Sigmoid colon (tissue), 7 donors: ENCODE data around the gene NR1H2. TPM values are rescaled to one million over a fixed set of nuclear protein-coding genes. Genes with fewer than 3 reads are reported as not detected.

Experiments used
- DNase-seq: peaks from one replicate; pipeline ENCODE4 v3.0.0-alpha.2; 2019
- H3K27ac ChIP-seq, 4 donors: fragments of 200-600 bp; sonication (generic); one replicate each; pipeline ENCODE4 v1.5.1; 2016 to 2019; ENCODE audit warnings: mild to moderate bottlenecking in 1 of 4
- H3K27me3 ChIP-seq, 3 donors: fragments of 200-600 bp; sonication (generic); one replicate each; pipeline ENCODE4 v1.5.1; 2019; ENCODE audit warnings: mild to moderate bottlenecking in 1 of 3
- H3K36me3 ChIP-seq, 4 donors: fragments of 200-600 bp; sonication (generic); one replicate each; pipeline ENCODE4 v1.5.1; 2016 to 2019
- H3K4me1 ChIP-seq, 4 donors: fragments of 200-600 bp; sonication (generic); one replicate each; pipeline ENCODE4 v1.5.1; 2017 to 2019
- H3K4me3 ChIP-seq, 4 donors: fragments of 200-600 bp; sonication (generic); one replicate each; pipeline ENCODE4 v1.5.1; 2017 to 2019; ENCODE audit warnings: mild to moderate bottlenecking in 2 of 4, moderate library complexity in 1 of 4
- H3K9me3 ChIP-seq, 4 donors: fragments of 200-600 bp in 3 of 4; sonication (generic) in 3 of 4; one replicate each; pipeline versions ENCODE4 v1.5.1 to v1.6.1; 2013 to 2019
- CTCF ChIP-seq, 4 experiments: fragments of 450-650 bp in 3 of 4; fragments of 200-600 bp in 1 of 4; IDR thresholded peaks; one replicate each; pipeline ENCODE4 v1.5.1; 2016 to 2019; ENCODE audit warnings: antibody characterized with exemption in 4 of 4, mild to moderate bottlenecking in 3 of 4, moderate library complexity in 2 of 4
- EP300 ChIP-seq, 4 donors: sonication (generic); formaldehyde crosslinking; IDR thresholded peaks; one replicate each; pipeline ENCODE4 v1.6.1; 2017; ENCODE audit warnings: antibody characterized with exemption in 4 of 4
- POLR2A ChIP-seq, 2 donors: fragments of 450-650 bp; IDR thresholded peaks; one replicate each; pipeline ENCODE4 v1.6.1; 2016; ENCODE audit warnings: antibody characterized with exemption in 2 of 2, mild to moderate bottlenecking in 2 of 2, moderate library complexity in 2 of 2
- POLR2AphosphoS5 ChIP-seq, 4 donors: sonication (generic); formaldehyde crosslinking; IDR thresholded peaks; one replicate each; pipeline ENCODE4 v1.6.1; 2017; ENCODE audit warnings: antibody characterized with exemption in 4 of 4
- WGBS, 2 donors: extraction: QIAGEN DNeasy Blood & Tissue Kit; methylation state at CpG; one replicate each; pipeline ENCODE4 v1.1.7; 2013; 5-methylcytosine and 5-hydroxymethylcytosine counted together
- intact Hi-C: fragments of 100-400 bp; cut with DNase I; formaldehyde crosslinking; loops from one replicate; pipeline ENCODE4 v1.15.1; 2023
- polyA plus RNA-seq, 3 donors: library from polyadenylated mRNA; stranded (reverse); fragments of 200-250 nt; gene quantifications; one replicate each; pipeline ENCODE4 v1.2.3, GENCODE V29; 2013
- total RNA-seq, 4 donors: library from RNA; depleted of rRNA; stranded (reverse); fragments of >200 nt; gene quantifications; one replicate each; pipeline ENCODE4 v1.1.0, GENCODE V29; 2016
- donor health status: healthy with polysubstance abuse.
- donor health status: Bipolar disorder and iron deficiency.
- donor health status: healthy.

The NR1H2 gene
- total and polyA plus RNA-seq, 7 donors = 58.9 to 143 (median 92.5) TPM

DNA sequence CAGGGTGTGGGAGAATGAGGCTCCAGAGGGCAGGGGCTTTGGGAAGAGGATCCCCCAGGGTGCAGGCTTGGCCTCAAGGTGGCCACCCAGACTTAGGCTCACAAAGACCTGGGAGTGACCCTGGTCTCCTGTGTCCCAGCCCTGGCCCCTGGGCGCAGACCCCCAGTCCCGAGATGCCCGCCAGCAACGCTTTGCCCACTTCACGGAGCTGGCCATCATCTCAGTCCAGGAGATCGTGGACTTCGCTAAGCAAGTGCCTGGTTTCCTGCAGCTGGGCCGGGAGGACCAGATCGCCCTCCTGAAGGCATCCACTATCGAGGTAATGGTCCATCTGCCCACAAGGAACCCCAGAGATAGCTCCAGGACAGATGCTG lies 2.6 kb downstream of the NR1H2 start:
- TF ChIP-seq EP300 (IDR thresholded peaks at IDR 0.05) (no peak), POLR2A (IDR thresholded peaks at IDR 0.05) (no peak), POLR2AphosphoS5 (IDR thresholded peaks at IDR 0.05) (no peak), CTCF (IDR thresholded peaks at IDR 0.05) (no peak)
- WGBS, 2 donors = 94 to 97% methylated on average over 10 of the region's 10 CpGs
- DNase-seq = no peak
- H3K36me3 ChIP-seq = peaks cover 27 to 55% (median 53%) of the 10 kb centered on the region in 4 donors
- no peak overlapping the region for H3K27ac ChIP-seq
- no peaks in the 10 kb centered on the region for H3K9me3 ChIP-seq
- H3K4me1 ChIP-seq = peaks cover 0 to 21% (median 13%) of the 10 kb centered on the region in 4 donors
- intact Hi-C loops = loop anchor here (5.0 kb wide), 1 partner anchor 423 kb away; no protein-coding TSS in a partner anchor
- no peaks in the 10 kb centered on the region for H3K27me3 ChIP-seq
- H3K4me3 ChIP-seq = no peak overlapping the region

- TF ChIP-seq CTCF (IDR thresholded peaks at IDR 0.05) (no peak), EP300 (IDR thresholded peaks at IDR 0.05) (no peak), POLR2AphosphoS5 (IDR thresholded peaks at IDR 0.05) (no peak), POLR2A (IDR thresholded peaks at IDR 0.05) (no peak)
- Histone ChIP-seq H3K4me3 (no peak overlapping the region), H3K27ac (no peak overlapping the region), H3K36me3 (peaks cover 27 to 55% (median 53%) of the 10 kb centered on the region in 4 donors), H3K4me1 (peaks cover 0 to 27% (median 16%) of the 10 kb centered on the region in 4 donors), H3K9me3 (no peaks in the 10 kb centered on the region), H3K27me3 (no peaks in the 10 kb centered on the region)
- 96% methylated on average over 11 of the region's 11 CpGs for WGBS, 2 donors
- no peak for DNase-seq
- intact Hi-C loops = loop anchor here (5.0 to 10.0 kb wide), 3 partner anchors 53 to 1325 kb away; partner anchors contain the start of gene MYBPC2
Observed at GRCh38 chr19:50379602-50380001, 3.3 kb downstream of the NR1H2 start.

DNA sequence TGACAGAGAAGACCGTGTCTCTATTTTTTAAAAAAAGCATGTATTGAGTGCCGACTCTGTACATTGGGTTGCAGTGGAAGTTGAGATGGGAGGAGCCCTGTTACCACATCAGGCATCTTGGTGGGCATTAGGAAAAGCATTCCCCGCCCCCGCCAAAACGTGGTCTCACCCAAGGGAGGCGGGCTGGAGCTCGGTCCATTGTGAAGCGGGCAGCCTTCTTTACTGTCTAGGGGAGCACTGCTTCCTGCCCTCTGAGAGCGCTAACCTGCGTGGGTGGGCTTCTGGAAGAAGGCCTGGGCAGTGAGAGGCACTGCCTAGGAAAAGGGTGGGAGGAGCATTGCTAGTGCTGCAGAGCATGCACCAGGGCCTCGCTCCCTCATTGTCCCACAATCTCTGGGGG lies 3.9 kb downstream of the NR1H2 start:
- WGBS, 2 donors = 88 to 91% methylated on average over 11 of the region's 11 CpGs

GRCh38 chr19:50380751-50381151 lies 4.5 kb downstream of the NR1H2 start:
- intact Hi-C loops = loop anchor here (5.0 to 10.0 kb wide), 2 partner anchors 52 to 1324 kb away; partner anchors contain the start of gene MYBPC2
- Histone ChIP-seq H3K27ac (no peak overlapping the region), H3K27me3 (no peaks in the 10 kb centered on the region), H3K9me3 (no peaks in the 10 kb centered on the region), H3K36me3 (peaks cover 27 to 55% (median 53%) of the 10 kb centered on the region in 4 donors), H3K4me1 (peaks cover 0 to 32% (median 25%) of the 10 kb centered on the region in 4 donors), H3K4me3 (no peak overlapping the region)
- WGBS, 2 donors = 85 to 90% methylated on average over 8 of the region's 8 CpGs
- no peak for DNase-seq
- no peak for TF ChIP-seq POLR2AphosphoS5 (IDR thresholded peaks at IDR 0.05)

More for the DNA sequence above, 3.9 kb downstream of the NR1H2 start:
- H3K27me3 ChIP-seq = no peaks in the 10 kb centered on the region
- no peak overlapping the region for H3K4me3 ChIP-seq
- intact Hi-C loops = loop anchor here (5.0 to 10.0 kb wide), 2 partner anchors 52 to 1325 kb away; partner anchors contain the start of gene MYBPC2
- TF ChIP-seq POLR2A (IDR thresholded peaks at IDR 0.05) (no peak), CTCF (IDR thresholded peaks at IDR 0.05) (no peak), EP300 (IDR thresholded peaks at IDR 0.05) (no peak), POLR2AphosphoS5 (IDR thresholded peaks at IDR 0.05) (no peak)
- DNase-seq = no peak
- peaks cover 0 to 32% (median 21%) of the 10 kb centered on the region in 4 donors for H3K4me1 ChIP-seq
- H3K9me3 ChIP-seq = no peaks in the 10 kb centered on the region
- H3K27ac ChIP-seq = no peak overlapping the region
- peaks cover 27 to 55% (median 53%) of the 10 kb centered on the region in 4 donors for H3K36me3 ChIP-seq

GRCh38 chr19:50381881-50382729 lies 5.8 kb downstream of the NR1H2 start:
- no peak overlapping the region for H3K4me3 ChIP-seq
- H3K36me3 ChIP-seq = peaks cover 27 to 62% (median 55%) of the 10 kb centered on the region in 4 donors
- H3K9me3 ChIP-seq = no peaks in the 10 kb centered on the region
- 92 to 95% methylated on average over 58 of the region's 58 CpGs for WGBS, 2 donors
- no peak for DNase-seq
- no peak overlapping the region for H3K27ac ChIP-seq
- no peak for TF ChIP-seq CTCF (IDR thresholded peaks at IDR 0.05)
- TF ChIP-seq POLR2AphosphoS5 (IDR thresholded peaks at IDR 0.05) = no peak
- TF ChIP-seq POLR2A (IDR thresholded peaks at IDR 0.05) = no peak
- TF ChIP-seq EP300 (IDR thresholded peaks at IDR 0.05) = no peak
- intact Hi-C loops = loop anchor here (5.0 to 10.0 kb wide), 2 partner anchors 50 to 1323 kb away; partner anchors contain the start of gene MYBPC2
- H3K4me1 ChIP-seq = peaks cover 0 to 25% (median 20%) of the 10 kb centered on the region in 4 donors
- no peaks in the 10 kb centered on the region for H3K27me3 ChIP-seq
